Measurements from ENCODE around the gene CCDC50. TPM values are rescaled to one million over a fixed set of nuclear protein-coding genes. Genes with fewer than 3 reads are reported as not detected.

CCDC50 gene, protein sequence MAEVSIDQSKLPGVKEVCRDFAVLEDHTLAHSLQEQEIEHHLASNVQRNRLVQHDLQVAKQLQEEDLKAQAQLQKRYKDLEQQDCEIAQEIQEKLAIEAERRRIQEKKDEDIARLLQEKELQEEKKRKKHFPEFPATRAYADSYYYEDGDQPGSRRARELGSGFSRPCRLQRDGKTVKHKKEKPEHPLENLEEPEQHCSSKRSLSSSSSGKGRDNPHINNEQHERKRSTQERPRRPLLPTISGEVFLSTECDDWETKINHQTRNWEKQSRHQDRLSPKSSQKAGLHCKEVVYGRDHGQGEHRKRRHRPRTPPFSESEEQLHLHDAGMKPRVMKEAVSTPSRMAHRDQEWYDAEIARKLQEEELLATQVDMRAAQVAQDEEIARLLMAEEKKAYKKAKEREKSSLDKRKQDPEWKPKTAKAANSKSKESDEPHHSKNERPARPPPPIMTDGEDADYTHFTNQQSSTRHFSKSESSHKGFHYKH
- 10 to 100 TPM; 29.4 to 35.9 TPM for total RNA-seq

DNA sequence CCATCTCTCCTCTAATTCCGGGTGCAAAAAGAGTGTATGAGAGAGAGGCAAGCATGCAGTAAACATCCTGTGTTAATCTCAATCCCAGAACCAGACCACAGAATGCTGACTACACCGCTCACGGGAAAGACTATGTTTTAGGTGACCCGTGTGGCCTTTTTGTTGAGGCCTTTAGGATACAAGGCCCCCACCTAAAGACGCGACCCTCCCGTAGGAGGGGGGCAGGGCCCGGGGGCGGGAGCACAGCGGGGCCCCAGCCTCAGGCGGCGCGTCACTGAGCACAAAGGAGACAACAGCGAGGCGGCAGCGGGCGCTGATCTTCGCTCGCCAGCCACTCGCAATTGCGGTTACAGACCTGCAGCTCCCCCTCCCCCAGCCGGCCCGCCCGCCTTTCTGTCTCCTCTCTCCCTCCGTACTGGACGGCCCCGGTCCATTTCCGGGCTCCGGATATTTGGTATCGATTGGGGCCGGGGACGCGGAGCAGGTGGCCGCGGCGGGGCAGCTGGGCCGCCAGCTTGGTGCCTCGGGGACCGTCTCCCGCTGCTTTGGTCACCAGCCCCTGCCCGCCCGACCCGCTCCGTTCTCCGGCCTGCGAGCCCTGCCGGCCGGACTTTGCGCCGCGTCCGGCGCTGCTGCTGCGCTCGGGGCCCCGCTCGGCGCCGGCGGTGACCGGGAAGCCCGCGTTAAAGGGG lies at the start of gene CCDC50:
CCDC50 (plus strand) TSS at position 433 of the 692 bp plus-strand sequence. CDS start 281 bp downstream, outside the sequence.
- Mint-ChIP-seq H3K4me1 (ENCODE audit: low read depth) (peaks cover 18% of the 10 kb centered on the region), H3K4me3 (peak within 1 kb of the TSS; percentile 72 to 89), H3K27ac (peak within 1 kb of the TSS; percentile 85), H3K9me3 (no peaks in the 10 kb centered on the region), H3K27me3 (ENCODE audit: low read depth) (peaks cover 23% of the 10 kb centered on the region), H3K36me3 (ENCODE audit: insufficient read depth in 2 of 2) (peaks cover 2% of the 10 kb centered on the region in 2 donors)
- peak; percentile 77 to 79 for ATAC-seq (replicated peaks in 1 of 2)
- DNase-seq, result peak; percentile 66 to 70

DNA sequence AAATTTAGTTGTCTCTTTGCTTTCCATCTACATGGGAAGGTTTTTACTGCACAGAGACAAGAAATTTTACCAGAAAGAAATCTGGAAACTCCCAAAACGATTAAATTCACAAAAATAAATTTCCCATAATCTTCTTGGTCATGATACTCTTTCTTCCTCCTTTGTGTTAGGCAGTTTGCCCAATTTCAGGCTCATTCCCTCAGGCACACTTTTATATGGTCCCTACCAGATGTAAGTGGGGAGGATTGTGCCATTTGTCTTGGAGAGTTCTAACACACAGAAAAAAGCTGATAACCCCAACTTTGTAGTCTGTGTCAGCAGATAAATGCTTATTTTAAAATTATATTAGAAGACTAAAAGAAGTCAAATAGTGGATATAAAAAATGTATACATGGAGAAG lies 49.1 kb upstream of the CCDC50 start:
- no peaks in the 10 kb centered on the region for H3K36me3 Mint-ChIP-seq (ENCODE audit: insufficient read depth in 2 of 2)
- no peaks in the 10 kb centered on the region for H3K9me3 Mint-ChIP-seq
- no peaks in the 10 kb centered on the region for H3K27me3 Mint-ChIP-seq (ENCODE audit: low read depth)
- H3K27ac Mint-ChIP-seq, result no peak overlapping the region
- DNase-seq (no peak), ATAC-seq (replicated peaks in 1 of 2) (no peak)
- no peaks in the 10 kb centered on the region for H3K4me1 Mint-ChIP-seq (ENCODE audit: low read depth)
- H3K4me3 Mint-ChIP-seq, result no peak overlapping the region

DNA sequence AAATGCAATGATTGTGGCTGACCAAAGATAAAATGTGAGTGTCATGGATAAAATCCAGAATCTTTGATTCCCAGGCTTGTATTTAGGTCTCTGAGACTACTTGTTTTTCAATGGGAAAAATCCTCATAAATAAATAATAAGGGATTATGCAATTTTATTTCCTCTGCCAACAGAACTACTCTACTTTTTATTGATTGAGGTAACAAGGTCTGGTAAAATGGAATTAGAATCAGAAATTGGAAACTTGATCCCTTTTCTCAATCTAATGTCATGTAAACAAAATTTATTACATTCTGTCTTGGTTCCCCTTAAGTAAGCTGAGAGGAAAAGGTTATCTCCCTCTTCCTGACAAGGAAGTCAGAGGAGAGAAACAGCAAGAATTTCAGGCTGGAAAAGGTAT lies 48.3 kb upstream of the CCDC50 start:
- ATAC-seq (replicated peaks in 1 of 2), result no peak

DNA sequence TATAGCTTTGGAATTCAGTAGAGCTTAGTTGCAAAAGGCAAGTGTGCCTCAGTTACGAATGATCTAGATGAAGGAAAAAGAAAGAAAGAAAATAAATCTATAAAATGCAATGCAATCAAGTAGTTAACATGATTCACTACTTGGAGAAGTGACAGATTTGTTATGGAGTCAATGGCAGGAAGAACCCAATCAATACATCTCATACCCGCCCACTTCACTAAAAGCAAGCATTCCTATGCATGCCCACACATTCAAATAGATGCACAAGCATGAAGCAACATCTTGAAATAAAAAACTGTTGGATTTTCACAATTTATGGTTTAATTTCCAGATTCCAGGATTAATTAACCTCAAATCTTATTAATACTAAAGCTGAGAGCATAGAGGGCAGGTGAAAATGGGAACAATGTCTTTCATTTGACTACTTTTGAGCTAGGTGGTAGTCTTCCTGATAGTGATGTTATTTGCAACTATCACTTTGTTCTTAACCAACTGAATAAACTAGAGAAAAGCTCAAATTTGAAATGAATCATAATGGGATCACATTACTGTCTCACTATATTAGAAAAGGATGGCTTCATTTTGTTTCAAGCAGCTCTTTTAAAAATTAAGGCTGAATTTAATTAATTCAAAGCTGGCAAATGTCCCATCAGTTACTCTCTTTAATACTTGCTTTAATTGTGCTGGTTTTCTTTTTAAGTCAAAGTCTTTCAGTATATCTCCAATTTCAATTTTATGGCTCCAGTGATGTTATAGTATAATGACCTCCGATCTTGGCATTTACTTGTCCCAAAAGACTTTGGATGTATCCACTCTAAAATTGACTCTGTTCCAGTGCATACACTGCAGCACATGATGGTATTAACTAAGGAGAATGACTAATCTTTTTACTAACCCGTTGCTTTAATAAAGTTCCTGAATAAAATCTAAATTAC lies 46.7 kb upstream of the CCDC50 start:
- H3K27ac Mint-ChIP-seq, result no peak overlapping the region
- H3K36me3 Mint-ChIP-seq (ENCODE audit: insufficient read depth in 2 of 2), result no peaks in the 10 kb centered on the region
- H3K4me1 Mint-ChIP-seq (ENCODE audit: low read depth), result no peaks in the 10 kb centered on the region
- H3K9me3 Mint-ChIP-seq, result no peaks in the 10 kb centered on the region
- H3K27me3 Mint-ChIP-seq (ENCODE audit: low read depth), result no peaks in the 10 kb centered on the region
- H3K4me3 Mint-ChIP-seq, result no peak overlapping the region
- no peak for DNase-seq
- ATAC-seq (replicated peaks in 1 of 2), result no peak

More for the DNA sequence above, 48.3 kb upstream of the CCDC50 start:
- DNase-seq, result no peak
- Mint-ChIP-seq H3K9me3 (no peaks in the 10 kb centered on the region), H3K4me1 (ENCODE audit: low read depth) (no peaks in the 10 kb centered on the region), H3K36me3 (ENCODE audit: insufficient read depth in 2 of 2) (no peaks in the 10 kb centered on the region), H3K27me3 (ENCODE audit: low read depth) (no peaks in the 10 kb centered on the region), H3K27ac (no peak overlapping the region), H3K4me3 (no peak overlapping the region)

DNA sequence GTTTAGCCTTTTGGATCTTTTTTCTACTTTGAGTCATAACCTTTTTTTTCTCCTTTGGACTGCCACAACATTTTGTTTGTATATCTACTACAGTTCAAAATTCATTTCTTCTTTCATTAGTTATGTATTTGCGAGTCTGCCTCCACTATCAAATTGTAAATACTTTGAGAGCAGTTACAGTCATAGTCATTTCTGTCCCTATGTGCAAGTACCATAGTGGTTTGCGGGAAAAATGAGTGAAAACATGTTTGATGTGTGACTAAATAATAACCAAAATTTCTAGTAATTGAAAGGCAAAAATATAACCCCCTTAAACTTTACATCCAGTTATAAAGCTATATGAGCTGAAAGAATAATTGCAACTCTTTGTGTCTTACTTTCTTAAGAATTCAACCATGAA lies 45.8 kb upstream of the CCDC50 start:
- DNase-seq, result no peak
- Mint-ChIP-seq H3K4me3 (no peak overlapping the region), H3K4me1 (ENCODE audit: low read depth) (no peaks in the 10 kb centered on the region), H3K27me3 (ENCODE audit: low read depth) (no peaks in the 10 kb centered on the region), H3K36me3 (ENCODE audit: insufficient read depth in 2 of 2) (no peaks in the 10 kb centered on the region), H3K9me3 (no peaks in the 10 kb centered on the region), H3K27ac (no peak overlapping the region)
- no peak for ATAC-seq (replicated peaks in 1 of 2)

DNA sequence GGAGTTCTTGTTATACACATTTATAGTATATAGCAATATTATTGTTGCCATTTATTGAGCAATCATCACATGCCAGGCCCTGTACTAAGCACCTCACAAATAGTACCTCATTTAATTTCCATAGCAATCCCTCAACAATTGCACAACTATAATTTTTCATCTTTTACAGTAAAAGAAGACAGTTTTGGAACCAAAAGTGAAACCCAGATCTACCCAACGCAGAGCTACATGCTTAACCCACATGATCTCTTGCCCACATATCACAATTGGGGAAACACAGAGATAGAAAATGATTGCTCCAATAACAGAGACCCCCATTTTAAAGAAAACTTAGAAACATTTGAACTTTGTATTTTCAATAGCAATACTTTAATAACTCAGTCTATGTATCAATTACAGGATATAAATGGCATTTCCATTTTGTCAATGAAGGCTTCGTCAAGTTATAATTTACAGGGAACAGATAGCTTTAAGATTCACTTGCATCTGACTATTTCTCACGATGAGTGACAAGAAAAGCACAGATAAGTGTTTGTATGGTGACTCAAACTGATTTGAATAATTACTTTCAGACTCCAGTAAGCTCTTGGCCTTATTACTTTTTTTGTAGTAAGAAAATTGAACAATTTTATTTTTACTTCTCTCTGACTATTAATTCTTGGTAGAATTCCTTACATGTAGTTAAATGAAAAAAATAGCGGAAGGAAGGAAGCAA lies 38.7 kb upstream of the CCDC50 start:
- Mint-ChIP-seq H3K4me1 (ENCODE audit: low read depth) (peaks cover 9% of the 10 kb centered on the region), H3K27ac (peak overlapping the region; percentile 81), H3K36me3 (ENCODE audit: insufficient read depth in 2 of 2) (no peaks in the 10 kb centered on the region), H3K9me3 (no peaks in the 10 kb centered on the region), H3K4me3 (peak overlapping the region; percentile 23 to 59), H3K27me3 (ENCODE audit: low read depth) (no peaks in the 10 kb centered on the region)
- DNase-seq, result no peak
- ATAC-seq (replicated peaks in 1 of 2), result peak in 1 of 2 donors; percentile 64

DNA sequence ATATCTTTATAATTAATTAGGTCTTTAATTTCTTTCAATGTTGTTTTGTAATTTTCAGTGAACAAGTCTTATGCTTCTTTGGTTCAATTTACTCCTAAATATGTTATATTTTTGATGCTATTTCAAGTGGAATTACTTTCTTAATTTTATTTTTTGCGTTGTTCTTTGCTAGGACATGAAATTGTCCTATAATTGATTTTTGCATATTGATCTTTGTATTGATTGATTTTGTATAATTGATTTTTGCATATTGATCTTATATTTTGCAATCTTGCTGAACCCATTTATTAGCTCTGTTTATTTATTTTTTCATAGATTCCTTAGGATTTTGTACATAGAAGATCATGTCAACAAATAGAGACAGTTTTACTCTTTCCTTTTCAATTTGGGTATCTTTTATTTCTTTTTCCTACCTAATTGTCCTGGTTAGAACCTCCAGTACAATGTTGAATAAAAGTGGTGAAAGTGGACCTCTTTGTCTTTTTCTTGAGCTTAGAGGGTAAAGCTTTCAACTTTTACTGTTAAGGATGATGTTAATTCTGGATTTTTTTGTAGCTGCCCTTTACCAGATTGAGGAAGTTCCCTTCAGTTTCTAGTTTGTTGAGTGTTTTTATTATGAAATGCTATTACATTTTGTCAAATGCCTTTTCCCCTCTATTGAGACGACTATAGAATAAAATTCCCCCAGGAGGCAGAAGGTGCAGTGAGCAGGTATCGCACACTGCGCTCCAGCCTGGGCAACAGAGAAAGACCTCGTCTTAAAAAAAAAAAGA lies 36.8 kb upstream of the CCDC50 start:
- no peak overlapping the region for H3K27ac Mint-ChIP-seq
- no peaks in the 10 kb centered on the region for H3K36me3 Mint-ChIP-seq (ENCODE audit: insufficient read depth in 2 of 2)

DNA sequence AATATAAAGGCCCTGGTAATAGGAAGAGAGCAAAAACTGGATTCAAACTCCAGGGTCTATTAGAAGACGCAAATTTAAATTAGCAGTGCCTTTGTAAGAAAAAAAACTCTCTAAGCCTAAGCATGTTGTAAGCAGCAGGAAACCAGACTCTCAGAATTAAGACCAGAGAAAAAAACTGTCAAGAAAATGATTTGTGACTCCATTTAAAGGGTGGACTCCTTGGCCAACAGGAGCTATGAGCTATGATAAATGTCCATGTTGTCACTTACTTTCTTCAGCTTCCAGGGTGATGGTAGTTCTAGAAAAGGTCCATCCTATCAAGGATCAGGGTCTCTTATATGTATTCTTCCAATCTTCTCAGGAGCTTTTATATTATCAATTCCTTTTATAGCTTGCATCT lies 34.9 kb upstream of the CCDC50 start:
- ATAC-seq (replicated peaks in 1 of 2) (no peak), DNase-seq (no peak)
- no peaks in the 10 kb centered on the region for H3K27me3 Mint-ChIP-seq (ENCODE audit: low read depth)
- no peak overlapping the region for H3K27ac Mint-ChIP-seq
- H3K4me1 Mint-ChIP-seq (ENCODE audit: low read depth), result peaks cover 9% of the 10 kb centered on the region
- no peak overlapping the region for H3K4me3 Mint-ChIP-seq
- no peaks in the 10 kb centered on the region for H3K9me3 Mint-ChIP-seq
- H3K36me3 Mint-ChIP-seq (ENCODE audit: insufficient read depth in 2 of 2), result no peaks in the 10 kb centered on the region

More for the DNA sequence above, 36.8 kb upstream of the CCDC50 start:
- ATAC-seq (replicated peaks in 1 of 2), result no peak
- Mint-ChIP-seq H3K27me3 (ENCODE audit: low read depth) (no peaks in the 10 kb centered on the region), H3K4me3 (no peak overlapping the region), H3K9me3 (no peaks in the 10 kb centered on the region), H3K4me1 (ENCODE audit: low read depth) (peaks cover 9% of the 10 kb centered on the region)
- no peak for DNase-seq

DNA sequence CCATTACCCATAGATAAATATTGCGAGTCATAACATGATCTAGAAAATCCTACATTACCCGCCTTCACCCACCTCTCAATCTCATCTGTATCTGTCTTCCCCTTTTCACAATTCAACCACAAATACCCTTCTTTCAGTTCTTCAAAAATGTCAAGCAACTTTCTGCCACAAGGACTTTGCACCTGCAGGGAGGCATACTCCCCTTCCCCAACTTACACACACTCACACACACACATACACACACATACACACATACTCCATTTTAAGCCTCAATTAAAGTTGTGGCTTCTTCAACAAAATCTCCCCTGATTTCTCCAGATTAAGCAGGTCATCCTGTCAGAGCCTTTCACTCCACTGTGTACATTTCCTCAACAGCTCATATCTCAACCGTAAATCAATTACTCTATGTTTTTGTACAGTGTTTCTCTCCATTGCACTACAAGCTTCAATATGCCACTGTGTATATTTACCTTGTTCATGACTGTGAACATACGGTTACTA lies 33.1 kb upstream of the CCDC50 start:
- no peaks in the 10 kb centered on the region for H3K9me3 Mint-ChIP-seq
- DNase-seq, result no peak
- no peaks in the 10 kb centered on the region for H3K4me1 Mint-ChIP-seq (ENCODE audit: low read depth)
- H3K4me3 Mint-ChIP-seq, result no peak overlapping the region
- no peaks in the 10 kb centered on the region for H3K36me3 Mint-ChIP-seq (ENCODE audit: insufficient read depth in 2 of 2)
- H3K27ac Mint-ChIP-seq, result no peak overlapping the region
- ATAC-seq (replicated peaks in 1 of 2), result no peak
- no peaks in the 10 kb centered on the region for H3K27me3 Mint-ChIP-seq (ENCODE audit: low read depth)

DNA sequence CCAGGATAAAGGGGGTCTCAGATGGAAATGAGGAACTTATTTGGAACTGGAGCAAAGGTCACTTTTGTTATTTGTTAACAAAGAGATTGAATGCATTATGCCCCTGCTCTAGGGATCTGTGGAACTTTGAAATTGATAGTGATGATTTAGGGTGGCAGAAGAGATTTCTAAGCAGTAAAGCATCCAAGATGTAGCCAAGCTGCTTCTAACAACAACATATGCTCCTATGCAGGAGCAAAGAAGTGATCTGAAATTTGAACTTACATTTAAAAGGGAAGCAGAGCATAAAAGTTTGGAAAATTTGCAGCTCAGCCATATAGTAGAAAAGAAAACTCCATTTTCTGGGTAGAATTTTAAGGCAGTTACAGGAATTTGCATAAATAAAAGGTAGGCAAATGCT lies 30.3 kb upstream of the CCDC50 start:
- no peak for ATAC-seq (replicated peaks in 1 of 2)
- no peak for DNase-seq
- no peak overlapping the region for H3K4me3 Mint-ChIP-seq
- no peak overlapping the region for H3K27ac Mint-ChIP-seq
- H3K9me3 Mint-ChIP-seq, result no peaks in the 10 kb centered on the region
- H3K36me3 Mint-ChIP-seq (ENCODE audit: insufficient read depth in 2 of 2), result no peaks in the 10 kb centered on the region
- no peaks in the 10 kb centered on the region for H3K27me3 Mint-ChIP-seq (ENCODE audit: low read depth)
- no peaks in the 10 kb centered on the region for H3K4me1 Mint-ChIP-seq (ENCODE audit: low read depth)

DNA sequence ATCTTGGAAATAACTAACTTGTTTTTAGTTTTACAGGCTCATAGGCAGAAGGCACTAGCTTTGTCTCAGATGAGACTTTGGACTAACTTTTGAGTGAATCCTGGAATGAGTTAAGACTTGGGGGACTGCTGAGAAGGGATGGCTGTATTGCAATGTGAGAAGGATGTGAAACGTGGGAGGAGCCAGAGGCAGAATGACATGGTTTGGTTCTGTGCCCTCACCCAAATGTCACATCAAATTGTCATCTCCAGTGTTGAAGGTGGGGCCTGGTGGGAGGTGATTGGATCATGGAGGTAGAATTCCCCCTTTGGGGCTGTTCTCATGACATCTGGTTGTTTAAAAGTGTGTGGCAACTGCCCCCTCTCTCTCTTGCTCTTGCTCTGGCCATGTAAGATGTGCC lies 28.8 kb upstream of the CCDC50 start:
- Mint-ChIP-seq H3K27ac (no peak overlapping the region), H3K4me3 (no peak overlapping the region), H3K4me1 (ENCODE audit: low read depth) (no peaks in the 10 kb centered on the region), H3K36me3 (ENCODE audit: insufficient read depth in 2 of 2) (no peaks in the 10 kb centered on the region), H3K27me3 (ENCODE audit: low read depth) (no peaks in the 10 kb centered on the region), H3K9me3 (no peaks in the 10 kb centered on the region)
- DNase-seq (no peak), ATAC-seq (replicated peaks in 1 of 2) (peak in 1 of 2 donors; percentile 30)
